Femur (tissue), 1 donor: ENCODE results near the gene PTPRN2.

Experiments
- DNase-seq: peaks from one replicate; pipeline ENCODE4 v3.0.0-alpha.2; 2017

Gene PTPRN2

GRCh38 chr7:157885140-157885539 lies 702.5 kb downstream of the PTPRN2 start:
- no peak for DNase-seq

- DNase-seq, result no peak
Observed at GRCh38 chr7:157884461-157885062, 703.1 kb downstream of the PTPRN2 start.

- no peak for DNase-seq
Observed at GRCh38 chr7:157881048-157881771, 706.4 kb downstream of the PTPRN2 start.

- DNase-seq, result no peak
Observed at GRCh38 chr7:157879391-157879790, 708.2 kb downstream of the PTPRN2 start.

- no peak for DNase-seq
Observed at GRCh38 chr7:157877298-157878090, 710.1 kb downstream of the PTPRN2 start.

- DNase-seq, result no peak
Observed at GRCh38 chr7:157876469-157877285, 710.9 kb downstream of the PTPRN2 start.

GRCh38 chr7:157875230-157876179 lies 712.1 kb downstream of the PTPRN2 start:
- peak; percentile 46 for DNase-seq

- DNase-seq, result no peak
Observed at GRCh38 chr7:157874870-157875229, 712.8 kb downstream of the PTPRN2 start.

- no peak for DNase-seq
Observed at GRCh38 chr7:157874208-157874816, 713.3 kb downstream of the PTPRN2 start.

GRCh38 chr7:157873664-157874063 lies 714.0 kb downstream of the PTPRN2 start:
- no peak for DNase-seq

- DNase-seq, result no peak
Observed at GRCh38 chr7:157873181-157873580, 714.4 kb downstream of the PTPRN2 start.

- DNase-seq, result no peak
Observed at GRCh38 chr7:157872447-157872846, 715.2 kb downstream of the PTPRN2 start.

- DNase-seq, result no peak
Observed at GRCh38 chr7:157871681-157872080, 715.9 kb downstream of the PTPRN2 start.

- no peak for DNase-seq
Observed at GRCh38 chr7:157870644-157871290, 716.9 kb downstream of the PTPRN2 start.

- DNase-seq, result no peak
Observed at GRCh38 chr7:157869793-157870192, 717.8 kb downstream of the PTPRN2 start.

- no peak for DNase-seq
Observed at GRCh38 chr7:157867685-157868305, 719.8 kb downstream of the PTPRN2 start.

- no peak for DNase-seq
Observed at GRCh38 chr7:157866336-157866924, 721.2 kb downstream of the PTPRN2 start.

GRCh38 chr7:157865351-157866165 lies 722.1 kb downstream of the PTPRN2 start:
- DNase-seq, result no peak

- no peak for DNase-seq
Observed at GRCh38 chr7:157864911-157865310, 722.7 kb downstream of the PTPRN2 start.
